Left renal pelvis (tissue), 4 donors: ENCODE data around the gene MAP2K7. TPM values are rescaled to one million over a fixed set of nuclear protein-coding genes. Genes with fewer than 3 reads are reported as not detected.

Experiments used
- DNase-seq, 4 donors: peaks; one replicate each; pipeline ENCODE4 v3.0.0-alpha.2; 2013; ENCODE audit warnings: low read depth in 4 of 4, low spot score in 3 of 4
- polyA plus RNA-seq, 4 donors: library from polyadenylated mRNA; unstranded; fragments of 120-200 nt; gene quantifications; one replicate each; pipeline ENCODE4 v1.2.1, GENCODE V29; 2013; ENCODE audit not compliant: insufficient read length in 4 of 4

The MAP2K7 gene
- polyA plus RNA-seq, 4 donors: 20.8 to 41.9 (median 24.8) TPM

- DNase-seq: no peak
Measured at GRCh38 chr19:7866399-7867091, 37.1 kb upstream of the MAP2K7 start.

DNA sequence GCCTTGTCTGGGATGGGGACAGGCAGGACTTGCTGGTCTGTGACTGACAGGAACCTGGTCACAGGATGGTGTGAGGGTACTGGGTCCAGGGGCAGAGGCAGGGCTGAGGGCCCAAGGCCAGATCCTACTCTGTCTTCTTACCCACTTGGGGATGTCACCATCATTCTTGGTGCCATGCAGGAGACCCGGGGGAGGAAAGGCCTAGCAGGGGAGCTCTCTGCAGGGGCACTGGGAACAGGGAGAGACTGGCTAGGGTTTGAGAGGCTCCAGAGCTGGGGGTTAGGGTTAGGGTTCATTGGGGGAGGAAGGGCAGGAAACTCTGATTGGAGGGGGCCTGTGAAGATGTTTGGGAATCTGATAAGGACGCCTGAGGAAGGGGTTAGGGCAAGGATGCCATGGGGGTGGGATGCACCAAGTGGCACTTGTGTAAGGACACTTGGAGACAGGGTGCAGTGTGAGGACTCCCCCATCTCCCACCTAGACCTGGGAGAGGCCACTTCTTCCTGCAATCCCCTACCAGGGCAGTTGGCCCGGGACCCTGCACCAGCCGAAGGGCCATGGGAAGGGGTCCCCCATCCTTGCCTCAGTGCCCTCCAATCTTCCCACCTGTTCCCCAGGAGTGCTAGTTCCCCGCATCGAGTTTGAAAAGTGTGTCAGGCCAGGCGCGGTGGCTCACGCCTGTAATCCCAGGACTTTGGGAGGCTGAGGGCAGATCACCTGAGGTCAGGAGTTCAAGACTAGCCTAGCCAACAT is 36.4 kb upstream of the MAP2K7 start:
- no peak for DNase-seq

GRCh38 chr19:7868326-7868670 is 35.4 kb upstream of the MAP2K7 start:
- no peak for DNase-seq

DNA sequence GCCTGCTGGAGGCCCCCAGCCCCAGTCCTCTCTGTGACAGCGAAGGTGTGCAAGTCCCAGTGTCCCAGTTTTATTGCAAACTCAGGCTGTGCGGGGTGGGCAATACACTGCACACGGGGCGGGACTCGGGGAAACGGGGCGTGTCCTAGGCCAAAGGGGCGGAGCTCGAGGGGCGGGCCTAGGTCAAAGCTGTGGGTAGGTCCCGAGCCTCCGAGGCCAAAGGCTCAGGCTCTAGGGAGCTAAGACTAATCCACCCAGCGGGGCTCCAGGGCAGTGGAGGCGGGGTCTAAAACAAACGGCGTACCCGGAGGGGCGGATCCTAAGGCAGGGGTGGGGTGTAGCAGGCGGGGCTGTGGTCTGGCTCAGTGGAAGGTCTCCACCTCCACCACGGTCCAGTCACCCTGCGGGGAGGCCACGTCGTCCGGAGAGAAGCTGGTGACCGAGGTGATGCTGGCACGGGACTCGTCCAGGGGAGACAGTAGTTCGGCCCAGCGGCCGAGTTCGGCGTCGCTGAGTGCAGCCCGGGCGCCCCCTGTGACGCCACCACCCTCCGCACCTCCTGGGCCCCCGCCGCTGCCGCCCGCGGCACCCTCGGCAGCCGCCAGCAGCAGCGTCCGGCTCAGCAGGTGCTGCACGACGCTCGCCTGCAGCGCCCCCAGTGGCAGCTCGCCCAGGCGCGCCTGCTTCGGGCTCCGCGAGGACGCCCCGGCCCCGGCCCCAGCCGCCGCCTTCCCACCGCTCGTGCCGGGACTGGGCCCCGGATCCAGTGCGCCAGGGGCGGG is 34.8 kb upstream of the MAP2K7 start:
- DNase-seq: peak in 1 of 4 donors; percentile 52

DNA sequence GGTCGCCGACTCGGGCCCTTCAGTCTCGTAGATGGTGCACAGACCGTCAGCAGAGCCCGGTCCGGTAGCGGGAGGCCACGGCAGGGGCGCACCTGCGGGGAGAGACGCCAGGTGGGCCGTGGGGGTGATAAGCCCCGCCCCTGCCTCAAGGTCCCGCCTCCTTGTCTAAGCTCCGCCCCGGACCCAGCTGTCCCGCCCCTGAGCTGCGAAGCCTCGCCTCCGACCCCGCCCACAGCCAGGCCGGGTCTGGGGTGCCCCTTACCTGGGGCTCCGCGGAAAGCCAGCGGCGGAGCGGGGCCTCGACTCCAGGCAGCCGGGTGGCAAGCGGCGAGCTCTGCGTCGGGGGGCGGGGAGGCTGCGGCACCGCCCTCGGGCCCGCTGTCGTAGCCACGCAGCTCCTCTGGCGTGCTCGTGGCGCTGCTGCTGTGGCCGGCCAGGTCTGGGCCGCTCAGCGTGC is 34.2 kb upstream of the MAP2K7 start:
- DNase-seq: no peak

- DNase-seq: no peak
Measured at GRCh38 chr19:7869910-7870511, 33.7 kb upstream of the MAP2K7 start.

- DNase-seq: no peak
Measured at GRCh38 chr19:7870571-7871436, 32.9 kb upstream of the MAP2K7 start.

GRCh38 chr19:7871437-7872305 is 32.0 kb upstream of the MAP2K7 start:
- DNase-seq: peak in 1 of 4 donors; percentile 48

GRCh38 chr19:7872306-7873204 is 31.1 kb upstream of the MAP2K7 start:
- DNase-seq: no peak

GRCh38 chr19:7873304-7874075 is 30.2 kb upstream of the MAP2K7 start:
- DNase-seq: no peak

- DNase-seq: peak in 1 of 4 donors; percentile 61
Measured at GRCh38 chr19:7874076-7874896, 29.4 kb upstream of the MAP2K7 start, which contains the start of gene PRR36. Gene PRR36 (minus strand): TSS chr19:7874390. CDS start chr19:7873689, 701 bp downstream.

DNA sequence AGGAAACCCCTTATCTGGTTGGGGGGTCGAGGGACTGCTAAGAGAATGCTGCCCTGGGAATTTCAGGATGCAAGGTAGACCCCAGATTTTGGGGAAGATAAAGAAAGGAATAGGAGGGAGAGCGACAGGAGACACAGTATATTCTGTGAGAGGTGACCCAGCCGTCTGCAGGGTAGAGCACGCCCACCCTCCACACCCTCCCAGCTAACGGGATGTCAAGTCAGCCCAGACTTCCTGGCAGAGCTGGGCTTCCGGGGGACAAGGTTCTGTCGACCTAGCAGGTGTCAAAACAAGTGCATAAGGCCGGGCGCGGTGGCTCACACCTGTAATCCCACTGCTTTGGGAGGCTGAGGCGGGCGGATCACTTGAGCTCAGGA is 28.8 kb upstream of the MAP2K7 start:
- DNase-seq: no peak

- no peak for DNase-seq
Measured at GRCh38 chr19:7877249-7877836, 26.3 kb upstream of the MAP2K7 start.

DNA sequence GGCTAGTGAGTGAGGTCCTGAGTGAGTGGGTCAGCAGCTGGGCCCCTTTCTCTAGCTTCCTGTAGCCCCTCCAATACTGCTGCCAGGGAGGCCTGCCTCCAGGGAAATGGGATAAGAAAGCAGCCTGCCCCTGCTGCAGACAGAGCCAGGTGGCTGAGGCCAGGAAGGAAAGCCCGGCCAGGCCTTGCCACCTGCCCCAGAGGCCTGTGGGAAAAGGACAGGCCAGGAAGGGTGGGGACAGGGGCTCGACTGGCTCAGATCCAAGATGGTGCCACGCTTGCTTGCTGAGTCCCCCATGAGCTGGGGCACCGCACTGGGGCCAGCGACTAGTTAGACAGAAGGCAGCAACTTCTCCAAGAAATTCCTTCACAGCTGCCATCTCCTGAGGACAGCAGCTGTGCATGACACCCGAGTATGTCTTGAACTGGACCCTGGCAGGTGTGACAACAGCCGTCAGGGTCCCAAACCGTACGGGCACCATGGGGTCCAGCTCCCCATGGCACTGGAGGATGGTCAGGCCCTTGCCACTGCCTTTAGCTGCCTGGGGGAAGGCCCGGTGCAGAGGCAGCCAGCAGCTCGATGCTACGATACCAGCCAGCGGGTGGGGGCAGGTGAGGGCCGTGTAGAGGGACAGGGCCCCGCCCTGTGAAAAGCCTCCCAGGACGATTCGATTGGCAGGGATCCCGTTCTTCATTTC is 24.4 kb upstream of the MAP2K7 start:
- no peak for DNase-seq

DNA sequence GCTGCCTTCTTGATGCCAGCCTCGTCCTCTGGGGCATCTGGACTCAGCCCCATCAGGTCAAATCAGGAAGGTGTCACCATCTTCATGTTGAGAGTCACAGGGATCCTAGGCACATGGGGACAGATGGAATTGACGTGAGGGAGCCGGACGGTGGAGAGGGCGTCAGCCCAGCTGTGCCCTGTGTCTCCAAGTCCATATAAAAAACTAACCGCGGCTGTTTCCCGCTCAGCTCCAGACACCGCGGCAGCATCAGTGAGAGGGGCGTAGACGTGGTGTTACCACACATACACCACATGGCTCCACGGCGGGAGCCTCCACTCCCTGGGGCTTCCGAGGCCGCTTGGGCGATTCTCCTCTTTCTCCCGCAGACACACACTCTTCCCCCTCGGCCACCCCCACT is 23.8 kb upstream of the MAP2K7 start:
- no peak for DNase-seq
